ENCODE results near the gene TMEM26. TPM values are rescaled to one million over a fixed set of nuclear protein-coding genes. Genes with fewer than 3 reads are reported as not detected.

The TMEM26 gene
- total RNA-seq: under 0.01 TPM

- FAIRE-seq (no peak), DNase-seq (ENCODE audit: low spot score in 2 of 2) (peak in 1 of 2 donors; percentile 28)
Observed at GRCh38 chr10:61452655-61453641, at the start of gene TMEM26. Gene TMEM26 (minus strand): TSS chr10:61453381. CDS start chr10:61453081, 300 bp downstream.

DNA sequence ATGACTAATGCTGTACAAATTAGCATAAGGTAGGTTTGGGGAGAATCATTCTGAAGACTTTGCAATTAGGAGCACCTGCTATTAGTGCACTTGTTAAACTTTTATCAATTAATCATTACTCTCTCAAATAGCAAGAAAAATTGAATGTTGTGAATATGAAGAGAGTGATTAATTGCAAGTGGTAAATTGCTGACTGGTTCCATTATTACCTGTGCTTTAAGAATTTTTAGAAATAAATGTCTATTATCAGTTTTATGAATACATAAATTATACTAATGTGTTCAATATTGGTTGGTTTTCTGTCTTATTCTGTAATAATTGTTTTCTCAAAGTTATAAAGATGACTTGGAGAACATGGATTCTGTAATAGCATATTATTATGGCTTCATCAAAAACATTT is 47.3 kb upstream of the TMEM26 start:
- DNase-seq (ENCODE audit: low spot score in 2 of 2): no peak
- peak; percentile 33 for FAIRE-seq

DNA sequence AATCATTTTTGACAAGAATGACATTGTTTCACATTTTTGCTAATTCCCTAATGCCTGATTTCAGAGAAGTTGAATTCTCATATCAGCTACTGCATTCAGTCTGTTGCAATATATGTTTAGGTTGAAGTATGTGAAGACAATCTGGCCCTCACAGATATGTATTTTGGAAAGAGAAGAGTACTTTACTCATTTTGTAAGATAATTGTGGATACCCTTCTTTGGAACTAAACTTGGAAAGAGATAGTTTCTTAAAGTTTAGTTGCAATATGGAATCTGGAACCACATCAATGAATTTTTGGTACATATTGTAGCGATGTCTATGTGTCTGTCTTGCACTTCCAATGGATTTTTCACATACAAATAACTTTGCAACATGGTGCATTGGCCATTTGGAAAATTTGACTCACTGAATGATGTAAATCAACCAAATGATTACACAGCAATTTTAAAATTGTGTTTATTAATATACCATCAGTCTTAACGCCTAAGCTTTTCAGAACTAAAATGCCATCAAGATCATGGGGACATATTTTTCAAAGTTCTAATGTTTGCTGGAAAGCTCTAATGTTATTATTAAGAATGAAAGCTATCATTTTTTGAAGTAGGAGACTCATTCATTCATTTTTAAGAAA is 39.3 kb upstream of the TMEM26 start:
- FAIRE-seq (no peak), DNase-seq (ENCODE audit: low spot score in 2 of 2) (no peak)

DNA sequence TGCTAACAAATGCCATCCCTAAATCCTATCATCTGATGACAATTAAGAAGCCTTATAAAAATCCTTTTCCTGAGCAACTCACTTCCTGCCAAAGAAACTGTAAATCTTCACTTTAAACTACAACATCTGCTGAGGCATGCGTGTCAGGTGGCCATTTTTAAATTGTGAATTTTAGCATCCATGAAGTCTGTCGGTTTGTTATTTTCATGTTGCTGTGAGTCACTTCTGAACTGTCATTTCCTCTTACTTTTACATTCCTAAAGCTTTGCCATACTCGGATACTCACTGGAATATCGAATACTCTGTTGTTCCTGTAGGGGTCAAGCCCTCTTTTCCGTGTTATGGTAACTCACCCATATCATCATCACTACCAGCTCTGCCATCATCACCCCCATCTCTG is 34.3 kb upstream of the TMEM26 start:
- FAIRE-seq (no peak), DNase-seq (ENCODE audit: low spot score in 2 of 2) (no peak)

GRCh38 chr10:61486738-61487396 is 33.7 kb upstream of the TMEM26 start:
- DNase-seq (ENCODE audit: low spot score in 2 of 2): no peak
- FAIRE-seq: no peak

DNA sequence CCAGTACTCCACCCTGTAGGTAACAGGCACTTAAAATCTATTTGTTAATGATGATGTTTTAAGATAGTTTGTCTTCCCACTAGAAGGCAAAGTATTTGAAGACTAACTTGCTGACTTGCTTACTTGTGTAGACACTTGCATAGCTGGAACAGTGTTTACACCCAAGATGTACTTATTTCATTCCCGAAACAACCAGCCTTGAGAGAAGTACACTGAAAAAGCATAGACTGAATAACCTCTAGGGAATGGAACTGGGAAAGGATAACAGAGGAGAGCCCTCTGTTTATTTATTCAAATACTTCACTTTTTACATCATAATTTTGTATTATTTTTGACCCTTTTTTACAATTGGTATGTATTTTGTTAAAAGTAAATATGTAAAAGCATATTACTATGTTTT is 33.1 kb upstream of the TMEM26 start:
- FAIRE-seq: no peak
- DNase-seq (ENCODE audit: low spot score in 2 of 2): no peak

DNA sequence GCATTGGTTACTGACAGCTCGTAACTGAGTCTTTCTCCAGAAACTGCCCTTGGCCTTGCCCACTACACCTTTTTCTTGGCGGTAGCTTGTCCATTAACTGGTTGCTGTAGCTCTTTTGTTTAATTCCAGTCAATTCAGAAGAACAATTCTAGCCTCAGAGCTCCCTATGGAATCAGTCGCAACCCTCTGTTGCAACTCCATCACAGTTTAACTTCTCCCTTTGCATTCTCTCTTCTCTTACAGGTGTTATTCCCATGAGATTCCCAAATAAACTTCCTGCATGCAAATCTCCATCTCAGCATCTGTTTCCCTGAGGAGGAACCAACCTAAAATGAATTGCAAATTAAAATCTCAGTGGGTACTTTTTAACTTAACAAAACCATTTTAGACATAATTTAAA is 28.4 kb upstream of the TMEM26 start:
- DNase-seq (ENCODE audit: low spot score in 2 of 2) (no peak), FAIRE-seq (no peak)

DNA sequence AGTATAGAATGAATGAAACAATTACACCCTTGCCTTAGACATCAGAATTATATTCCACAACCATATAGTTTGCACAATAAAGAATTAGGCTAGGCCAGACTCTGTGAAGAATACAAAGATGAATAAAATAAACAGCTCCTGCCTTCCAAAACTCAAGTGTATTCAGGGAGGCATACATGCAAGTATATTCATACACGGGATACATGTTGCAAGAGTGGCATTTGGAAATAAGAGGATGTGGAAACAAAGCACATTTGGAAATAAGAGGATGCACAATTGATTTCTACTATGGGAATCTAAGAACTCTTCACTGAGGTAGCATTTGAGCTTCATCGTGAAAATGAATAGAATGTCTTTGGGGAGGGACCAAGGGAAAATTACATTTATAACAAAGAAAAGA is 27.0 kb upstream of the TMEM26 start:
- FAIRE-seq (no peak), DNase-seq (ENCODE audit: low spot score in 2 of 2) (no peak)

DNA sequence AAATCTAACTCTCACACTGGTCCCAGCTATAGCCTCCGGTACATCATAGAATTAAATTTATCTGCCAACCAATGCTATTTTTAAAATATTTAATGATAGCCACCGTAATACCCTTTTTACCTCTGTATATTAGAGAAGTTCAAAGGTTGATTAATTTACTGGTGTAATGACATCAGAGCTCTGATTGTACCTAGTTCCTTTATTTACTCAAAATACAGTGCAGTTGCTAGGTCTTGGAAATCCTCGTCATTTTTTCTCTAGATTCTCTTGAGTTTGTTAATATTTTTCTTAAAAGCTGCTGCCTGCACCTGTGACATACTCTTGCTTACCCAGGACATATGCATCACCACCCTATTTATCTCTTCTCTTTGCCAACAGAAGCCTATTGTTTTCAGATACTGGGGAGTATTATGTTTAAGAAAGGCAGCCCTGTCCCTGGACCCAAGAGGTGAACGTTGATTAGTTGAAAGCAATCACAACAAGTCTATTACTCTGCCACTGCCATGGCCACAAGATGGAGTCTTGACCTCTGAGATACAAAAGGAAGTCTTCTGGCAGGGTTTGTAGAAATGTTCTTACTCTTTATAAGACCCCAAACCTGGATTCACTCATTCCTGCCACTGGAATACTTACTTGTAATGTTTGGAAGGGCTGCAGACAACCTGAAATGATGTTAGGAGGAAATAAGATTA is 25.6 kb upstream of the TMEM26 start:
- DNase-seq (ENCODE audit: low spot score in 2 of 2): no peak
- no peak for FAIRE-seq

DNA sequence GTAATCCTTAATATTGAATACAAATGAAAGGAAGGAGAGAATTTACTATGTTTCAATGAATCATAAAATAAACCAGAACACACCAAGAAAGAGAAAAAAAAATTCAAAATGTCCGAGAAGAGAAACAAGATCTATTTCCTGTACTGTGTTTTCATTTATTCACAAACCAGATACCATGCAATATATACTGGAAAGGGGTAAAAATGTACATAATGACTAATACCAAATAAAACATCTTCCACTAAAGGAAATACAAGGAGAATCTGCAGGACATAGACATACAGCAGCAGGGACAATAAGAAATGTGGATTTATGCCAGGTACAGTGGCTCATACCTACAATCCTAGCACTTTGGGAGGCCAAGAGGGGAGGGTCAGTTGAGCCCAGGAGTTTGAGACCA is 24.3 kb upstream of the TMEM26 start:
- DNase-seq (ENCODE audit: low spot score in 2 of 2) (no peak), FAIRE-seq (no peak)

GRCh38 chr10:61476529-61476928 is 23.3 kb upstream of the TMEM26 start:
- DNase-seq (ENCODE audit: low spot score in 2 of 2) (no peak), FAIRE-seq (no peak)

GRCh38 chr10:61475449-61475873 is 22.3 kb upstream of the TMEM26 start:
- DNase-seq (ENCODE audit: low spot score in 2 of 2) (no peak), FAIRE-seq (no peak)

DNA sequence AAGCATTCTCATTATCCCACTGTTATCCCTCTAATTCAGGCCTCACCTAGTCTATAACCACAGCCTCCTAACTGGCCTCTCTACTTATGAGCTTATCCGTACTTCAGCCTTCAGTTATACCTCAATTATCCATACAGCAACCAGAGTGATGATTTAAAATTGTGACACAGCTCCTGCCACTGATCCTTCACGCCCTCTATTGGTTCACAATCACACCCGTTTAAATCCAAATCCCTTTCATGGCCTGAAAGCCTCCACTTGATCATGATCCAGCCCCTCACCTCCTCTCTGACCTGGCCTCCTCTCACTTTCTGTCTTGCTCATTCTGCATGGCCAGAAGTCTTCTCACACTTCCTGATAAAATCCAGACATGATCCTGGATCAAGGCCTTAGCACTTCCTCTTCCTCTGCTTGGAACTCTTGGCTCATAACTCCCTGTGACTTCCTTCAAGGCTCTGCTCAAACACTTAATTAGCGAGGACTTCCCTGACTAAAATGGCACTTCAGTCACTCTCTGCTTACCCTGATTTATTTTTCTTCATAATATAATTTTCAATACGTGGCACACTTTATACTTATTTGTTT is 19.0 kb upstream of the TMEM26 start:
- no peak for DNase-seq (ENCODE audit: low spot score in 2 of 2)

GRCh38 chr10:61471491-61471890 is 18.3 kb upstream of the TMEM26 start:
- no peak for FAIRE-seq
- no peak for DNase-seq (ENCODE audit: low spot score in 2 of 2)

More for the DNA sequence above, 19.0 kb upstream of the TMEM26 start:
- FAIRE-seq: no peak

DNA sequence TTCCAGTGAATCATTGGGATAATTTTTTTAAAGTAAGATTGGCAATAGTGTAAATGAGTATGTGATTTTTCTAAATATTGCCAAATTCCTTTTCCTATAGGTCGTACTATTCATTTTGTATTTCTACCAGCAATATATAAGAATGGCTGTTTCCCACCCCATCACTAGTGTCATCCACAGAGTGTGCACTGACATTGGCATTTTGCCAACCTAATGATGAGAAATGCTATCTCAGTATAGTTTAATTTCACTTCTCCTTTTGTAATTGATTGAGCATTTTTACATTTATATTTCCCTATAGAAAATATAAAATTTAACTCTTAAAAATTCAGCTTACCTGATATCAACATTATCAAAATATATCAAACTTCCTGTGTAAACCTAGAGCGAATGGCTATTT is 17.6 kb upstream of the TMEM26 start:
- no peak for DNase-seq (ENCODE audit: low spot score in 2 of 2)
- FAIRE-seq: no peak

DNA sequence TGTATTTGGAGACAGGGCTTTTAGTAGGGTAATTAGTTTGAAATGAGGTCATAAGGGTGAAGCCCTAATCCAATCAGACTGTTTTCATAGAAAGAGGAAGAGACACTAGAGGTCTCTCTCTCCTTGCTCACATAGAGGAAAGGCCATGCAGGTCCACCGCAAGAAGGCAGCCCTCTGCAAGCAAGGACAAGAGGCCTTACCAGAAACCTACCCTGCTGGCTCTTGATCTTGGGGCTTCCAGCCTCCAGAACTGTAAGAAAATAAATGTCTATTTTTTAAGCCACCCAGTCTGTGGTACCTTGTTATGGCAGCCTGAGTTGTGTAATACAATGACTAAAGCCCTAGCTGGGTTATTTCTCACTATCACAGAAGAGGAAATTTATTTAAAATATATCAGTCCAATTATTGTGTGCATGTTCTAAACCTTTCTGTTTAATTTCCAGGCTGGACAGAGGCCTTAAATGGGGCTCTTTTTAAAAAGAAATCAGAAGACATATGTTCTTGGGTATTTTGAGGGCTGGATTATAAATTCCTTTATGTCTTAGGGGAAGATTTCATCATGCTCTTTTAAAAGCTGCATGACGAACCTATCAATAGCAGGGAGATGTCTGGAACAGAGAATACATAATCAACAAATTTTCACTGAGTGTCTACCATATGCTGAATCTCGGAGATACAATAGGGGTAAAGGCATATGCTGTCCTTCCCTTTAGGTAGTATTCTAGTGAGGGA is 12.9 kb upstream of the TMEM26 start:
- FAIRE-seq (no peak), DNase-seq (ENCODE audit: low spot score in 2 of 2) (no peak)

DNA sequence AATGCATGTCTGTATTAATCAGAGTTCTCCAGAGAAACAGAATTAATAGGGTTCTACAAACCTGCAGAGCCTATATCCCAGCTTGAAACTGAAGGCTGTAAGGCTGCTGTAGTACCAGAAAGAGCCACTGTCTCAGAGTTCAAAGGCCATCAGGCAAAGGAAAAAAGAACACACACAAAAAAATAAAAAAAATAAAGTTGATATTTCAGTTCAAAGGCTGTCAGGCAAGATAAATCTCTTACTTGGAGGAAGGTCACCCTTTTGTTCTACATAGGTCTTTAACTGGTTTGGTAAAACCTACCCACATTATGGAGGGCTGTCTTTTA is 12.0 kb upstream of the TMEM26 start:
- DNase-seq (ENCODE audit: low spot score in 2 of 2): no peak

DNA sequence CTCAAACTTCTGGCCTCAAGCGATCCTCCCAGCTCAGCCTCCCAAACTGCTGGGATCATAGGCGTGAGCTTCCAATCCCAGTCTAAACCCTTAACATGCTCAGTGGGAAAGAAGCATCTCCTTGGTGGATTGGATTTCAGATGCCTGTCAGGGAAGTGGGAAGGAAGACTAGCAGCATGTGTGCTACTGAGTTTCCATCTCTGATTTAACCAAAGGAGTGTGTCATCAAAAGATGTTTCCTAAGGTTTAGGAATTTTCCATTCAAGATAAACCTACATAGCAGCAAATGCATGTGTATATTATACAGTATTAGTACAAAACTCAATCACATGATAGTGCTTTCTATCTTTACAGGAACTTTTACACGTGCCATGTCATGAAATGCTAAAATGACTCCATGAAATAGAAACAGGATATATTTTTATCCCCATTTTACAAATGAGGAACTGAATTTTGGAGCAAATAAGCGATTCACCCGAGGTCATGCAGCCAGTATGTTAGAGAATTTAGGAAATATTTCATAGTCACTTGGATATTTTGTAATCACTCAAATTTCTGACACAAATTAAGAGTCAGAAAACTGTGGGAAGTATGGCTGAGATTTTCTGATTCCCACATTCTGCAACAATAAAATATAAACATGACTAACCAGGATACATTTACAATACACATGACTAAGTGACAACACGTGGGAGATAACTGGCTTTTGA is 11.4 kb upstream of the TMEM26 start:
- FAIRE-seq: no peak

More for the DNA sequence above, 12.0 kb upstream of the TMEM26 start:
- FAIRE-seq: no peak

More for the DNA sequence above, 11.4 kb upstream of the TMEM26 start:
- no peak for DNase-seq (ENCODE audit: low spot score in 2 of 2)
